Ishikawa (cell line): Measurements from ENCODE around the gene ZNF30.

Experiments
- CEBPB ChIP-seq: IDR thresholded peaks from 2 replicates; pipeline ENCODE4 v1.6.1; 2012
- CREB1 ChIP-seq: IDR thresholded peaks from 2 replicates; pipeline ENCODE4 v1.6.1; 2012; ENCODE audit warnings: low read depth
- EGR1 ChIP-seq: IDR thresholded peaks from 2 replicates; pipeline ENCODE4 v1.6.1; 2012
- EP300 ChIP-seq: IDR thresholded peaks from 2 replicates; pipeline ENCODE4 v1.6.1; 2012; ENCODE audit warnings: borderline replicate concordance
- FOXM1 ChIP-seq: IDR thresholded peaks from 2 replicates; pipeline ENCODE4 v1.6.1; 2012; ENCODE audit warnings: low read depth, borderline replicate concordance
- NFIC ChIP-seq: IDR thresholded peaks from 2 replicates; pipeline ENCODE4 v1.6.1; 2012
- RAD21 ChIP-seq: IDR thresholded peaks from 2 replicates; pipeline ENCODE4 v1.6.1; 2012; ENCODE audit warnings: low read depth
- TAF1 ChIP-seq: IDR thresholded peaks from 2 replicates; pipeline ENCODE4 v1.6.1; 2012; ENCODE audit warnings: low read depth, mild to moderate bottlenecking
- TCF12 ChIP-seq: IDR thresholded peaks from 2 replicates; pipeline ENCODE4 v1.6.1; 2012; ENCODE audit warnings: low read depth
- TEAD4 ChIP-seq: IDR thresholded peaks from 2 replicates; pipeline ENCODE4 v1.6.1; 2012
- YY1 ChIP-seq: IDR thresholded peaks from 2 replicates; pipeline ENCODE4 v1.6.1; 2012; ENCODE audit warnings: low read depth
- ZBTB7A ChIP-seq: IDR thresholded peaks from 2 replicates; pipeline ENCODE4 v1.6.1; 2012; ENCODE audit warnings: low read depth
- TF ChIP-seq, protein P1 (sequence below): IDR thresholded peaks from 2 replicates; pipeline ENCODE4 v1.6.1; 2012
- TF ChIP-seq, protein P2 (sequence below): IDR thresholded peaks from 2 replicates; pipeline ENCODE4 v1.6.1; 2012
- TF ChIP-seq, protein P3 (sequence below): IDR thresholded peaks from 2 replicates; pipeline ENCODE4 v1.6.1; 2012; ENCODE audit warnings: low read depth, mild to moderate bottlenecking

Gene ZNF30

DNA sequence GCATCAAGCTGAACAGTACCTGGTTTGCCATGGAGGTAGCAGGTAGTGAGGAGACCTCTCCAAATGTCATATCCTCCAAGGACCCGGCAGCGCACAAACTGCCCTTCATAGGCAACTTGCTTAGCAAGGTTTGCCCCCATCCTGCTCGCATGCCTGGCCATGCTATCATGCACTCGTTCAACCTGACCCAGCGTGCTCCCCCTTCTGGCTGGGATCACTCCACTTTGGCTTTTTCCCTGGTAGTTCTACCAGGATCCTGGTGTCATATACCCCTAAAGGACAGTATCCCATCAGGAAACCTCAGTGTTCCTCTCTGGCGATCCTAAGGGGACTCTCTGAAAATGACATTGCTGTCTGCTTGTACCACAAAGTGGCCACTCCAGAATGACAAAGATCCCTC is 38.6 kb upstream of the ZNF30 start:
- TF ChIP-seq TCF12 (no peak), TEAD4 (no peak), CREB1 (no peak), CEBPB (no peak), RAD21 (no peak), EGR1 (no peak), NFIC (no peak), ZBTB7A (no peak)
- TF ChIP-seq, protein P1, sequence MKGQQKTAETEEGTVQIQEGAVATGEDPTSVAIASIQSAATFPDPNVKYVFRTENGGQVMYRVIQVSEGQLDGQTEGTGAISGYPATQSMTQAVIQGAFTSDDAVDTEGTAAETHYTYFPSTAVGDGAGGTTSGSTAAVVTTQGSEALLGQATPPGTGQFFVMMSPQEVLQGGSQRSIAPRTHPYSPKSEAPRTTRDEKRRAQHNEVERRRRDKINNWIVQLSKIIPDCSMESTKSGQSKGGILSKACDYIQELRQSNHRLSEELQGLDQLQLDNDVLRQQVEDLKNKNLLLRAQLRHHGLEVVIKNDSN: no peak
- TF ChIP-seq, protein P2, sequence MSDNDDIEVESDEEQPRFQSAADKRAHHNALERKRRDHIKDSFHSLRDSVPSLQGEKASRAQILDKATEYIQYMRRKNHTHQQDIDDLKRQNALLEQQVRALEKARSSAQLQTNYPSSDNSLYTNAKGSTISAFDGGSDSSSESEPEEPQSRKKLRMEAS: no peak

DNA sequence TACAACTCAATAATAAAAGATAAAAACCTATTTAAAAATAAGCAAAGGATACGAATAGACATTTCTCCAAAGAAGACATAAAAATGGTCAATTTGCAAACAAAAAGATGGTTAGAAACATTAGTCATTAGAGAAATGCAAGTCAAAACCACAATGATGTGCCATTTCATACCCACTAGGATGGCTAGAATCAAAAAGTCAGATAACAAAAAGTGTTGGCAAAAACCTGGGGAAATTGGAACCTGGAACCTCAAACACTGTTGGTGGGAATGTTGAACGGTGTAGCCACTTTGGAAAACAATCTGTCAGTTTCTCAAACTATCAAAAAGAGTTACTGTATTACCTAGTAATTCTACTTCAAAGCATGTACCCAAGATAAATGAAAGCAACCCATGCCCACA is 26.5 kb upstream of the ZNF30 start:
- no peak for TF ChIP-seq ZBTB7A
- no peak for TF ChIP-seq FOXM1
- no peak for TF ChIP-seq RAD21
- TF ChIP-seq, protein P2: no peak
- no peak for TF ChIP-seq TCF12
- no peak for TF ChIP-seq CREB1
- no peak for TF ChIP-seq NFIC
- no peak for TF ChIP-seq EGR1
- TF ChIP-seq TEAD4: no peak
- TF ChIP-seq, protein P1: no peak
- TF ChIP-seq TAF1: no peak
- TF ChIP-seq, protein P3, sequence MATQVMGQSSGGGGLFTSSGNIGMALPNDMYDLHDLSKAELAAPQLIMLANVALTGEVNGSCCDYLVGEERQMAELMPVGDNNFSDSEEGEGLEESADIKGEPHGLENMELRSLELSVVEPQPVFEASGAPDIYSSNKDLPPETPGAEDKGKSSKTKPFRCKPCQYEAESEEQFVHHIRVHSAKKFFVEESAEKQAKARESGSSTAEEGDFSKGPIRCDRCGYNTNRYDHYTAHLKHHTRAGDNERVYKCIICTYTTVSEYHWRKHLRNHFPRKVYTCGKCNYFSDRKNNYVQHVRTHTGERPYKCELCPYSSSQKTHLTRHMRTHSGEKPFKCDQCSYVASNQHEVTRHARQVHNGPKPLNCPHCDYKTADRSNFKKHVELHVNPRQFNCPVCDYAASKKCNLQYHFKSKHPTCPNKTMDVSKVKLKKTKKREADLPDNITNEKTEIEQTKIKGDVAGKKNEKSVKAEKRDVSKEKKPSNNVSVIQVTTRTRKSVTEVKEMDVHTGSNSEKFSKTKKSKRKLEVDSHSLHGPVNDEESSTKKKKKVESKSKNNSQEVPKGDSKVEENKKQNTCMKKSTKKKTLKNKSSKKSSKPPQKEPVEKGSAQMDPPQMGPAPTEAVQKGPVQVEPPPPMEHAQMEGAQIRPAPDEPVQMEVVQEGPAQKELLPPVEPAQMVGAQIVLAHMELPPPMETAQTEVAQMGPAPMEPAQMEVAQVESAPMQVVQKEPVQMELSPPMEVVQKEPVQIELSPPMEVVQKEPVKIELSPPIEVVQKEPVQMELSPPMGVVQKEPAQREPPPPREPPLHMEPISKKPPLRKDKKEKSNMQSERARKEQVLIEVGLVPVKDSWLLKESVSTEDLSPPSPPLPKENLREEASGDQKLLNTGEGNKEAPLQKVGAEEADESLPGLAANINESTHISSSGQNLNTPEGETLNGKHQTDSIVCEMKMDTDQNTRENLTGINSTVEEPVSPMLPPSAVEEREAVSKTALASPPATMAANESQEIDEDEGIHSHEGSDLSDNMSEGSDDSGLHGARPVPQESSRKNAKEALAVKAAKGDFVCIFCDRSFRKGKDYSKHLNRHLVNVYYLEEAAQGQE: no peak

DNA sequence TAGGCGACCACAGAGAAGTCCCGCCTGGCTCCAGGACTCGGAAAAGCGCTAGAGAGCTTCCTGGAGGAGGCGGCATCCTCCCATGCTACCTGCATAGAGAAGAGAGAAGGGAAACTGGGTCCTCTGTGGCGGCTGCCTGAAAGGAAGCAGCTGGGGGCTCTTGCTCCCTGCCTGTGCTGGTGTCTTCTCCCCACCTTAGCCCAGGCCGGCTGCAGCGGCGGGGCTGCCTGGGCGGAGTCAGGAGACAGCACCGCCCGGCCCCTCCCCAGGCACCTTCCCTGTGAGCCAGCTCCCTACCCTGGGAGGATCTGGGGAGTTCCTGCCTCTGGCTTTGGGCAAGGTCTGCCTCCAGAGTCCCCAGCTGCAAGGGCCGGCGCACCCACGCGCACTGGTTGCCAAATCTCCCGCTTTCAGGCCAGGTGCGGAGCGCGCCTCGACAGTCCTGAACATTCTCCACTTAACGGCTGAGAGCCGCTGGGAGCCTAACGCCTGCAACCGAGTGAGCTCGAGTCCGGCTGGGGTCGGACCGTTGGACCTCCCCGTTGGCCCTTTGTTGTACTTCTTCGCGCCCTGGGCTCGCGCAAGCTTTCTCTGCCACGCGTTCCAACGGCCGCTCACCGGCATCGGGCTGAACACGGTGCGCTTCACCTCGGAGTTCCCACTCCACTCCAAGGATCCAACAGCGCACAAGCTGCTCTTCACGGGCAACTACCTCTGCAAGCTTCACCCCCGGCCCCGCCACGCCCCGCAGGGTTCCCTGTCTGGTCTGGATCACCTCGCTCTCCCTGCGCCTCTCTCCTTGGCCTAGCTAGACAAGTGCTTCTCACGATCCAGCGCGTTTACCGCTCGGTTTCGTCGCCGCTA is 21.8 kb upstream of the ZNF30 start:
- TF ChIP-seq, protein P1: no peak
- TF ChIP-seq TAF1: no peak
- no peak for TF ChIP-seq ZBTB7A
- no peak for TF ChIP-seq CREB1
- TF ChIP-seq TEAD4: no peak
- no peak for TF ChIP-seq EGR1
- TF ChIP-seq FOXM1: no peak
- TF ChIP-seq TCF12: no peak
- TF ChIP-seq, protein P3: no peak
- TF ChIP-seq, protein P2: no peak
- no peak for TF ChIP-seq CEBPB
- TF ChIP-seq RAD21: no peak
- TF ChIP-seq NFIC: no peak
- no peak for TF ChIP-seq YY1
- no peak for TF ChIP-seq EP300

DNA sequence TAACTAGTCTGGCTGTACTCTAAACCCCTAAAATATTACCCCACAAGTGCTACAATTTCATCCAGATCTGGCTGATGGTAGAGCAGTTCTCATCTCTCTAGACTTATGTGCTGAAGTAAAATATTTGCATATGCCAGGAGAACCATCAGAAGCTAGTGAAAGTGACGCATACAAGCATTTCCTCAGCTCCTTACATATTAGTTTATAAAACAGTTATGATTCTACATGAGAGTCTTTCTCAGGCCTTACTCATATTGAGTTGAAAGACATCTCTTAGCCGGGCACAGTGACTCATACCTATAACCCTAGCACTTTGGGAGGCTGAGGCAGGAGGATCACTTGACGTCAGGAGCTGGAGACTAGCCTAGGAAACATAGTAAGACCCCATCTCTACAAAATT is 15.9 kb upstream of the ZNF30 start:
- TF ChIP-seq NFIC: no peak
- TF ChIP-seq EP300: no peak
- TF ChIP-seq ZBTB7A: no peak
- TF ChIP-seq, protein P1: no peak
- TF ChIP-seq TEAD4: no peak
- TF ChIP-seq CEBPB: no peak
- TF ChIP-seq, protein P3: no peak
- TF ChIP-seq FOXM1: no peak
- TF ChIP-seq YY1: no peak
- TF ChIP-seq CREB1: no peak
- TF ChIP-seq TCF12: no peak
